PC-9 (cell line): Measurements from ENCODE around the gene MYO5C. TPM values are rescaled to one million over a fixed set of nuclear protein-coding genes. Genes with fewer than 3 reads are reported as not detected.

Source experiments
- BruUV-seq: library from RNA; stranded (reverse); fragments of 400-500 nt; replicated peaks from 2 replicates; lab custom pipeline; 2021; lab: Mats Ljungman, UMichigan
- CTCF ChIA-PET: fragments of 300-600 bp; sonication (Branson Sonifier 250); formaldehyde crosslinking; loops from one replicate; lab custom pipeline; 2022; ENCODE audit warnings: antibody characterized with exemption; lab: Charles Lee
- POLR2A ChIA-PET: fragments of 300-600 bp; sonication (Branson Sonifier 250); formaldehyde crosslinking; loops from one replicate; lab custom pipeline; 2022; ENCODE audit warnings: antibody characterized with exemption; ENCODE audit not compliant: unreplicated experiment; lab: Charles Lee
- DNase-seq, 2 experiments: peaks; one replicate each; pipeline versions ENCODE4 v3.0.0 to v3.0.0-alpha.2; 2015 to 2022; ENCODE audit warnings: mixed read lengths in 1 of 2
- H2AFZ ChIP-seq: fragments of 200-600 bp; sonication (generic); 2 replicates; pipeline ENCODE4 v1.8.1; 2017; ENCODE audit warnings: antibody characterized with exemption
- H3F3A ChIP-seq: fragments of 200-600 bp; sonication (generic); 2 replicates; pipeline ENCODE4 v1.8.1; 2017; ENCODE audit warnings: antibody characterized with exemption, mild to moderate bottlenecking, low read depth; ENCODE audit not compliant: insufficient read depth
- H3K27ac ChIP-seq: fragments of 200-600 bp; sonication (generic); 2 replicates; pipeline ENCODE4 v1.6.1; 2016; ENCODE audit warnings: mixed run types
- H3K27me3 ChIP-seq: fragments of 200-600 bp; sonication (generic); 2 replicates; pipeline ENCODE4 v1.6.1; 2016; ENCODE audit warnings: low read depth, mixed run types; ENCODE audit not compliant: insufficient read depth
- H3K36me3 ChIP-seq: fragments of 200-600 bp; sonication (generic); 2 replicates; pipeline ENCODE4 v1.6.1; 2016; ENCODE audit warnings: low read depth, mixed run types
- H3K4me1 ChIP-seq: fragments of 200-600 bp; sonication (generic); replicated peaks from 2 replicates; pipeline ENCODE4 v1.6.1; 2016; ENCODE audit warnings: mixed run types; ENCODE audit not compliant: insufficient read depth
- H3K4me2 ChIP-seq: fragments of 200-600 bp; sonication (generic); 2 replicates; pipeline ENCODE4 v1.6.1; 2017; ENCODE audit warnings: mixed run types
- H3K4me3 ChIP-seq: fragments of 200-600 bp; sonication (generic); 2 replicates; pipeline ENCODE4 v1.6.1; 2016; ENCODE audit warnings: mixed run types
- H3K79me2 ChIP-seq: fragments of 200-600 bp; sonication (generic); 2 replicates; pipeline ENCODE4 v1.6.1; 2017; ENCODE audit warnings: low read depth, mixed run types
- H3K9me2 ChIP-seq: fragments of 200-600 bp; sonication (generic); 2 replicates; pipeline ENCODE4 v1.8.1; 2017; ENCODE audit warnings: mild to moderate bottlenecking; ENCODE audit not compliant: insufficient read depth
- H3K9me3 ChIP-seq: fragments of 200-600 bp; sonication (generic); 2 replicates; pipeline ENCODE4 v1.8.1; 2016; ENCODE audit warnings: low read depth; ENCODE audit not compliant: insufficient read depth
- H4K20me1 ChIP-seq: fragments of 200-600 bp; sonication (generic); 2 replicates; pipeline ENCODE4 v1.8.1; 2017; ENCODE audit not compliant: insufficient read depth
- CTCF ChIP-seq: fragments of 200-600 bp; sonication (generic); conservative IDR thresholded peaks from 2 replicates; pipeline ENCODE4 v1.6.1; 2017; ENCODE audit warnings: mixed run types, antibody characterized with exemption, mild to moderate bottlenecking, moderate library complexity
- EZH2 ChIP-seq: fragments of 200-600 bp; sonication (generic); IDR thresholded peaks from 2 replicates; pipeline ENCODE4 v1.8.0; 2017; ENCODE audit warnings: antibody characterized with exemption, low read depth
- intact Hi-C: fragments of 100-400 bp; cut with micrococcal nuclease; formaldehyde crosslinking; loops from one replicate; pipeline ENCODE4 v1.10.0; 2022; ENCODE audit not compliant: unreplicated experiment
- total RNA-seq: library from RNA; stranded (reverse); gene quantifications from 2 replicates; pipeline ENCODE4 v1.2.3, GENCODE V29; 2021

The MYO5C gene
- total RNA-seq, 1 experiment from 2014 or later = 41.1 TPM

GRCh38 chr15:52232327-52232726, 63.3 kb downstream of the MYO5C start:
- H3K79me2 ChIP-seq = no peaks in the 10 kb centered on the region
- H3K36me3 ChIP-seq = no peaks in the 10 kb centered on the region; the same call in 1 of the 2 replicates
- ChIA-PET CTCF (no interaction called here), POLR2A (no interaction called here)
- no peaks in the 10 kb centered on the region for H3K4me1 ChIP-seq
- H3K4me3 ChIP-seq = no peak overlapping the region
- no peaks in the 10 kb centered on the region for H4K20me1 ChIP-seq
- DNase-seq = no peak
- no peak for TF ChIP-seq CTCF
- no peak for TF ChIP-seq EZH2
- H3K27ac ChIP-seq = no peak overlapping the region
- no peak overlapping the region for H2AFZ ChIP-seq
- intact Hi-C loops = no loop called here
- H3K4me2 ChIP-seq = no peak overlapping the region
- BruUV-seq = no TSS peak
- H3F3A ChIP-seq = peaks cover 5% of the 10 kb centered on the region; the same call in 1 of the 2 replicates
- no peaks in the 10 kb centered on the region for H3K9me3 ChIP-seq
- H3K9me2 ChIP-seq = no peaks in the 10 kb centered on the region
- no peaks in the 10 kb centered on the region for H3K27me3 ChIP-seq

DNA sequence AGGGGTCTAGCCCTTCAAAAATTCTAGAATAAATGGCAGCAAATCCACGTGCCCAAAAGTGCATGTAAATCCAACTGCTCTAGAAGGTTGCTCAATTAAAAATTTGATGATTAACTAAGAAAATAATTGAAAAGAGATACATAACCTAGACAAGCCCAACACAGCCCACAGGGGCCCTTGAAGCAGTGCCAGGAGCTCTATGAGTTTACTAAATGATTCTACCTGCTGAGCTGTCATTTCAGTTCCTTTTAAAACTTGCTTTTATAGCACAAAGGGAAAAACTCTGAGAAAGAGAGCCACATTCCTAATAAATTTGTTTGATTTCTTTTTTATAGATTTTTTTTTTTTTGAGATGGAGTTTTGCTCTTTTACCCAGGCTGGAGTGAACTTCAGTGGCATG, 65.5 kb downstream of the MYO5C start:
- H3K4me1 ChIP-seq = no peaks in the 10 kb centered on the region
- H3K36me3 ChIP-seq = no peaks in the 10 kb centered on the region; the same call in none of the 2 replicates
- H3K27ac ChIP-seq = no peak overlapping the region
- ChIA-PET POLR2A (interaction anchor here (0.6 kb wide), 1 partner anchor 357 kb away, joined by 3 read pairs; no protein-coding TSS in a partner anchor), CTCF (no interaction called here)
- no peak for TF ChIP-seq EZH2
- no peak for TF ChIP-seq CTCF
- H3K9me3 ChIP-seq = no peaks in the 10 kb centered on the region
- intact Hi-C loops = no loop called here
- H3K79me2 ChIP-seq = no peaks in the 10 kb centered on the region
- H3K4me2 ChIP-seq = no peak overlapping the region
- H3F3A ChIP-seq = peaks cover 5% of the 10 kb centered on the region; the same call in 1 of the 2 replicates
- H3K4me3 ChIP-seq = no peak overlapping the region
- no peak for DNase-seq
- no peaks in the 10 kb centered on the region for H4K20me1 ChIP-seq
- BruUV-seq = no TSS peak
- H2AFZ ChIP-seq = no peak overlapping the region
- no peaks in the 10 kb centered on the region for H3K27me3 ChIP-seq
- H3K9me2 ChIP-seq = no peaks in the 10 kb centered on the region

GRCh38 chr15:52228921-52229320, 66.7 kb downstream of the MYO5C start:
- CTCF ChIA-PET = interaction anchor here (1.1 kb wide), 1 partner anchor 507 kb away, joined by 3 read pairs; no protein-coding TSS in a partner anchor
- H3K27ac ChIP-seq = no peak overlapping the region
- DNase-seq = peak; percentile 61 to 73
- no peaks in the 10 kb centered on the region for H3K9me2 ChIP-seq
- no peaks in the 10 kb centered on the region; the same call in none of the 2 replicates for H3K36me3 ChIP-seq
- no peaks in the 10 kb centered on the region for H3K27me3 ChIP-seq
- TF ChIP-seq CTCF = no peak
- no peak for TF ChIP-seq EZH2
- no peaks in the 10 kb centered on the region for H3K9me3 ChIP-seq
- BruUV-seq = no TSS peak
- POLR2A ChIA-PET = no interaction called here
- no peaks in the 10 kb centered on the region for H4K20me1 ChIP-seq
- H3K79me2 ChIP-seq = no peaks in the 10 kb centered on the region
- no peaks in the 10 kb centered on the region for H3K4me1 ChIP-seq
- H3K4me2 ChIP-seq = no peak overlapping the region
- H3F3A ChIP-seq = peaks cover 5% of the 10 kb centered on the region; the same call in 1 of the 2 replicates
- intact Hi-C loops = loop anchor here (10.0 kb wide), 1 partner anchor 574 kb away; no protein-coding TSS in a partner anchor
- H2AFZ ChIP-seq = no peak overlapping the region
- no peak overlapping the region for H3K4me3 ChIP-seq
